HepG2 (cell line): ENCODE results near the gene CEP164. TPM values are rescaled to one million over a fixed set of nuclear protein-coding genes. Genes with fewer than 3 reads are reported as not detected.

ENCODE experiments used
- BORCS8-MEF2B ChIP-seq: sonication (generic); formaldehyde crosslinking; IDR thresholded peaks from 2 replicates; pipeline ENCODE4 v1.8.0; 2022; ENCODE audit warnings: mild to moderate bottlenecking, missing genetic modification reagents
- MXD3 ChIP-seq: IDR thresholded peaks from 2 replicates; pipeline ENCODE4 v1.6.1; 2016; ENCODE audit warnings: mild to moderate bottlenecking, missing biosample characterization, missing genetic modification reagents
- NFE2L2 ChIP-seq: fragments of 150-350 bp; IDR thresholded peaks from 2 replicates; pipeline ENCODE4 v1.6.1; 2014; ENCODE audit warnings: low read length
- SP2 ChIP-seq: sonication (generic); formaldehyde crosslinking; IDR thresholded peaks from 2 replicates; pipeline ENCODE4 v1.5.1; 2020; ENCODE audit warnings: mild to moderate bottlenecking, missing genetic modification reagents
- TFDP2 ChIP-seq: sonication (generic); formaldehyde crosslinking; IDR thresholded peaks from 2 replicates; pipeline ENCODE4 v1.4.0; 2020; ENCODE audit warnings: missing genetic modification reagents
- ZNF572 ChIP-seq: sonication (generic); formaldehyde crosslinking; IDR thresholded peaks from 2 replicates; pipeline ENCODE4 v1.5.1; 2020; ENCODE audit warnings: mild to moderate bottlenecking, missing genetic modification reagents
- ZNF597 ChIP-seq: sonication (generic); formaldehyde crosslinking; IDR thresholded peaks from 2 replicates; pipeline ENCODE4 v1.5.0; 2020; ENCODE audit warnings: missing genetic modification reagents
- ZNF878 ChIP-seq: sonication (generic); formaldehyde crosslinking; IDR thresholded peaks from 2 replicates; pipeline ENCODE4 v1.8.1; 2023; ENCODE audit warnings: mild to moderate bottlenecking, missing genetic modification reagents, moderate library complexity
- ZSCAN30 ChIP-seq: sonication (generic); formaldehyde crosslinking; IDR thresholded peaks from 2 replicates; pipeline ENCODE4 v1.5.0; 2020; ENCODE audit warnings: mild to moderate bottlenecking, missing genetic modification reagents
- polyA plus RNA-seq, 8 experiments: library from polyadenylated mRNA; depleted of rRNA in 3 of 8; stranded (reverse) in 7 of 8; unstranded in 1 of 8; fragments of >200 nt; fragmentation: Illumina TruSeq in 4 of 8; extraction: Trizol in 4 of 8; gene quantifications; 2 replicates each; pipeline versions ENCODE4 v1.2.1 to v1.2.3, GENCODE V29; 2011 to 2016; ENCODE audit warnings: low read depth in 4 of 8, missing spikeins in 1 of 8, mixed read lengths in 1 of 8; ENCODE audit not compliant: insufficient read depth in 1 of 8
- total RNA-seq, 5 experiments: library from RNA; depleted of rRNA; stranded (reverse); fragments of >200 nt; fragmentation: Illumina TruSeq; extraction: Trizol; gene quantifications; 2 replicates each; pipeline ENCODE4 v1.2.3, GENCODE V29; 2016; ENCODE audit warnings: low read depth in 1 of 5
- TF ChIP-seq, protein P1 (sequence below): sonication (generic); formaldehyde crosslinking; IDR thresholded peaks from 2 replicates; pipeline ENCODE4 v1.4.0; 2020; ENCODE audit warnings: missing genetic modification reagents
- TF ChIP-seq, protein P2 (sequence below): IDR thresholded peaks from 2 replicates; pipeline ENCODE4 v1.6.1; 2012; ENCODE audit warnings: inconsistent platforms
- TF ChIP-seq, protein P3 (sequence below): sonication (generic); formaldehyde crosslinking; IDR thresholded peaks from 2 replicates; pipeline ENCODE4 v1.4.0; 2020; ENCODE audit warnings: missing genetic modification reagents

CEP164 gene
- total and polyA plus RNA-seq, 2 of the 13 experiments (the other 11 are each of a cell fraction or from before 2014, with no cell fraction given) = 11.4 to 15.2 TPM

GRCh38 chr11:117300283-117300663, 27.4 kb upstream of the CEP164 start (continued):
- TF ChIP-seq, protein P1, sequence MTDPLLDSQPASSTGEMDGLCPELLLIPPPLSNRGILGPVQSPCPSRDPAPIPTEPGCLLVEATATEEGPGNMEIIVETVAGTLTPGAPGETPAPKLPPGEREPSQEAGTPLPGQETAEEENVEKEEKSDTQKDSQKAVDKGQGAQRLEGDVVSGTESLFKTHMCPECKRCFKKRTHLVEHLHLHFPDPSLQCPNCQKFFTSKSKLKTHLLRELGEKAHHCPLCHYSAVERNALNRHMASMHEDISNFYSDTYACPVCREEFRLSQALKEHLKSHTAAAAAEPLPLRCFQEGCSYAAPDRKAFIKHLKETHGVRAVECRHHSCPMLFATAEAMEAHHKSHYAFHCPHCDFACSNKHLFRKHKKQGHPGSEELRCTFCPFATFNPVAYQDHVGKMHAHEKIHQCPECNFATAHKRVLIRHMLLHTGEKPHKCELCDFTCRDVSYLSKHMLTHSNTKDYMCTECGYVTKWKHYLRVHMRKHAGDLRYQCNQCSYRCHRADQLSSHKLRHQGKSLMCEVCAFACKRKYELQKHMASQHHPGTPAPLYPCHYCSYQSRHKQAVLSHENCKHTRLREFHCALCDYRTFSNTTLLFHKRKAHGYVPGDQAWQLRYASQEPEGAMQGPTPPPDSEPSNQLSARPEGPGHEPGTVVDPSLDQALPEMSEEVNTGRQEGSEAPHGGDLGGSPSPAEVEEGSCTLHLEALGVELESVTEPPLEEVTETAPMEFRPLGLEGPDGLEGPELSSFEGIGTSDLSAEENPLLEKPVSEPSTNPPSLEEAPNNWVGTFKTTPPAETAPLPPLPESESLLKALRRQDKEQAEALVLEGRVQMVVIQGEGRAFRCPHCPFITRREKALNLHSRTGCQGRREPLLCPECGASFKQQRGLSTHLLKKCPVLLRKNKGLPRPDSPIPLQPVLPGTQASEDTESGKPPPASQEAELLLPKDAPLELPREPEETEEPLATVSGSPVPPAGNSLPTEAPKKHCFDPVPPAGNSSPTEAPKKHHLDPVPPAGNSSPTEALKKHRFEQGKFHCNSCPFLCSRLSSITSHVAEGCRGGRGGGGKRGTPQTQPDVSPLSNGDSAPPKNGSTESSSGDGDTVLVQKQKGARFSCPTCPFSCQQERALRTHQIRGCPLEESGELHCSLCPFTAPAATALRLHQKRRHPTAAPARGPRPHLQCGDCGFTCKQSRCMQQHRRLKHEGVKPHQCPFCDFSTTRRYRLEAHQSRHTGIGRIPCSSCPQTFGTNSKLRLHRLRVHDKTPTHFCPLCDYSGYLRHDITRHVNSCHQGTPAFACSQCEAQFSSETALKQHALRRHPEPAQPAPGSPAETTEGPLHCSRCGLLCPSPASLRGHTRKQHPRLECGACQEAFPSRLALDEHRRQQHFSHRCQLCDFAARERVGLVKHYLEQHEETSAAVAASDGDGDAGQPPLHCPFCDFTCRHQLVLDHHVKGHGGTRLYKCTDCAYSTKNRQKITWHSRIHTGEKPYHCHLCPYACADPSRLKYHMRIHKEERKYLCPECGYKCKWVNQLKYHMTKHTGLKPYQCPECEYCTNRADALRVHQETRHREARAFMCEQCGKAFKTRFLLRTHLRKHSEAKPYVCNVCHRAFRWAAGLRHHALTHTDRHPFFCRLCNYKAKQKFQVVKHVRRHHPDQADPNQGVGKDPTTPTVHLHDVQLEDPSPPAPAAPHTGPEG (CRISPR knock-in tag) = no peak
- no peak for TF ChIP-seq ZSCAN30 (CRISPR knock-in tag)
- no peak for TF ChIP-seq ZNF878 (CRISPR knock-in tag)
- no peak for TF ChIP-seq NFE2L2
- no peak for TF ChIP-seq SP2 (CRISPR knock-in tag)
- 0 out of 2 replicates have a peak, but pooled peaks have one; percentile 31 for TF ChIP-seq MXD3 (CRISPR knock-in tag)
- TF ChIP-seq, protein P2, sequence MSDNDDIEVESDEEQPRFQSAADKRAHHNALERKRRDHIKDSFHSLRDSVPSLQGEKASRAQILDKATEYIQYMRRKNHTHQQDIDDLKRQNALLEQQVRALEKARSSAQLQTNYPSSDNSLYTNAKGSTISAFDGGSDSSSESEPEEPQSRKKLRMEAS = peak; percentile 30
- TF ChIP-seq ZNF572 = peak; percentile 41; the same call in 1 of the 2 replicates
- TF ChIP-seq, protein P3, sequence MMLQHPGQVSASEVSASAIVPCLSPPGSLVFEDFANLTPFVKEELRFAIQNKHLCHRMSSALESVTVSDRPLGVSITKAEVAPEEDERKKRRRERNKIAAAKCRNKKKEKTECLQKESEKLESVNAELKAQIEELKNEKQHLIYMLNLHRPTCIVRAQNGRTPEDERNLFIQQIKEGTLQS = no peak
- no peak for TF ChIP-seq ZNF597 (CRISPR knock-in tag)
- no peak for TF ChIP-seq TFDP2
- 0 out of 2 replicates have a peak, but pooled peaks have one; percentile 17 for TF ChIP-seq BORCS8-MEF2B (CRISPR knock-in tag)
